Measurements from ENCODE around the gene ACTN4. TPM values are rescaled to one million over a fixed set of nuclear protein-coding genes. Genes with fewer than 3 reads are reported as not detected.

ACTN4 gene
- total RNA-seq, 1 experiment from 2014 or later, result 506 TPM

GRCh38 chr19:38647368-38647965, at the start of gene ACTN4 (continued):
- TF ChIP-seq ZNF425 (CRISPR knock-in tag; conservative IDR thresholded peaks at IDR 0.05), result no peak
- TF ChIP-seq ELF4 (CRISPR knock-in tag; IDR thresholded peaks at IDR 0.05; ENCODE audit: low read depth), result no peak
- no peak for TF ChIP-seq TEAD4 (CRISPR knock-in tag; IDR thresholded peaks at IDR 0.05)
- TF ChIP-seq USF2 (CRISPR knock-in tag; IDR thresholded peaks at IDR 0.05), result peak; percentile 30; the same call in 1 of the 2 replicates
- TF ChIP-seq ZNF416 (CRISPR knock-in tag; IDR thresholded peaks at IDR 0.05), result peak; percentile 96
- TF ChIP-seq FOXJ3 (CRISPR knock-in tag; IDR thresholded peaks at IDR 0.05; ENCODE audit: borderline replicate concordance), result no peak
- no peak for TF ChIP-seq KAT7 (CRISPR knock-in tag; IDR thresholded peaks at IDR 0.05; ENCODE audit: borderline replicate concordance)
- peak; percentile 87 for TF ChIP-seq NFATC4 (CRISPR knock-in tag; IDR thresholded peaks at IDR 0.05)
- TF ChIP-seq SMAD3 (CRISPR knock-in tag; IDR thresholded peaks at IDR 0.05; ENCODE audit: borderline replicate concordance), result no peak
- TF ChIP-seq E2F5 (CRISPR knock-in tag; IDR thresholded peaks at IDR 0.05), result peak; percentile 96
- TF ChIP-seq ATF2 (CRISPR knock-in tag; IDR thresholded peaks at IDR 0.05; ENCODE audit: borderline replicate concordance, low read depth), result no peak
- 0 out of 2 replicates have a peak, but pooled peaks have one; percentile 32 for TF ChIP-seq ETV6 (CRISPR knock-in tag; IDR thresholded peaks at IDR 0.05)
- no peak for TF ChIP-seq GTF2I (CRISPR knock-in tag; conservative IDR thresholded peaks at IDR 0.05)

- DNase-seq (ENCODE audit: low spot score) (no peak), ATAC-seq (no peak)
- H3K9me3 Mint-ChIP-seq, result peaks cover 4% of the 10 kb centered on the region; the same call in 1 of the 2 replicates
- no peaks in the 10 kb centered on the region for H3K36me3 Mint-ChIP-seq
- no peak overlapping the region for H3K4me3 Mint-ChIP-seq
- H3K27ac Mint-ChIP-seq, result no peak overlapping the region
- CTCF ChIA-PET, result interaction anchor here (1.2 kb wide), 1 partner anchor 37 kb away, joined by 3 read pairs; no protein-coding TSS in a partner anchor
- POLR2A ChIA-PET, result no interaction called here
- H3K4me1 Mint-ChIP-seq, result peaks cover 8% of the 10 kb centered on the region
- H3K27me3 Mint-ChIP-seq (ENCODE audit: low read depth), result peaks cover 5% of the 10 kb centered on the region; the same call in 1 of the 2 replicates
- TF ChIP-seq ESRRA (CRISPR knock-in tag; IDR thresholded peaks at IDR 0.05; ENCODE audit: borderline replicate concordance), result no peak
- TF ChIP-seq NFYB (CRISPR knock-in tag; conservative IDR thresholded peaks at IDR 0.05; ENCODE audit: low read depth), result no peak
- no peak for TF ChIP-seq PRDM15 (CRISPR knock-in tag; IDR thresholded peaks at IDR 0.05)
- TF ChIP-seq ELF4 (CRISPR knock-in tag; IDR thresholded peaks at IDR 0.05; ENCODE audit: low read depth), result no peak
- TF ChIP-seq NR2C2 (CRISPR knock-in tag; IDR thresholded peaks at IDR 0.05), result no peak
- no peak for TF ChIP-seq ZNF281 (CRISPR knock-in tag; IDR thresholded peaks at IDR 0.05)
- TF ChIP-seq ZNF671 (CRISPR knock-in tag; IDR thresholded peaks at IDR 0.05), result no peak
- TF ChIP-seq ZNF532 (CRISPR knock-in tag; IDR thresholded peaks at IDR 0.05; ENCODE audit: borderline replicate concordance), result no peak
These were observed 47.7 kb upstream of the ACTN4 start for GRCh38 chr19:38599722-38600121.
